ENCODE measurements around the gene FIGN. TPM values are rescaled to one million over a fixed set of nuclear protein-coding genes. Genes with fewer than 3 reads are reported as not detected.

FIGN gene
- total and polyA plus RNA-seq, 2 of the 8 experiments (the other 6 are each of a cell fraction or from before 2014, with no cell fraction given): 5.0 to 22.8 TPM

DNA sequence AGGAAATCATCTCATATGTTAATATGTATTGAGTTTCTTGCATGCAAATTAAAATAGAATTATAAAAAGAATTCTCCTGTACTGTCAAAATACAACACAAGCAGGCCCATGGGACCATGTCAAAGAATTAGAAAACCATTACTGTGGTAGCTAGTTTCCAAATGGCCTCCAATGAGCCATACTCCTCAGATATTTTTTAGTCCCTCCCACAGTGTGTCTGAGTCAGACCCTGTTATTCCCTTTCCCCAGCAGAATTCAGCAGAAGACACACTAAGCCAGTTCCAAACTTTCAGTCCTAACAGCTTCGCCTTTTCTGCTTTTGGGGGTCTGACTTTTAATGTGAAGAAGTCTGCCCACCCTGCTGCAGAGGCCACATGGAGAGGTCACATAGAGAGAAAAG is 86.7 kb downstream of the FIGN start:
- Histone ChIP-seq H3K4ac (replicated peaks; ENCODE audit: insufficient read length, low read depth, low read length) (no peak overlapping the region), H3K36me3 (ENCODE audit: control insufficient read depth in 2 of 4, insufficient read depth in 4 of 4, low read length in 3 of 4) (no peaks in the 10 kb centered on the region), H2BK12ac (ENCODE audit: low read depth, low read length) (no peak overlapping the region), H3K9me3 (ENCODE audit: insufficient read depth in 2 of 2, low read depth in 1 of 2, low read length in 1 of 2) (no peaks in the 10 kb centered on the region), H3K79me2 (ENCODE audit: control insufficient read depth in 1 of 2, insufficient read depth in 2 of 2, low read length in 2 of 2) (peaks cover 0 to 17% of the 10 kb centered on the region in 2 experiments; a peak in 2 of 4 replicates), H3K14ac (ENCODE audit: insufficient read length) (no peak overlapping the region), H2BK120ac (replicated peaks; ENCODE audit: low read depth, low read length) (no peak overlapping the region), H2AK5ac (ENCODE audit: low read depth, low read length) (peak overlapping the region; percentile 65; the same call in 1 of the 2 replicates), H2BK15ac (ENCODE audit: low read length) (no peak overlapping the region), H4K20me1 (replicated peaks in 1 of 2; ENCODE audit: control insufficient read depth in 1 of 2, insufficient read depth in 2 of 2, low read length in 2 of 2) (no peaks in the 10 kb centered on the region), H3K18ac (ENCODE audit: extremely low read depth, low read length) (no peak overlapping the region), H4K91ac (replicated peaks; ENCODE audit: insufficient read length, low read length) (no peak overlapping the region), H2BK5ac (ENCODE audit: low read depth, low read length) (no peak overlapping the region), H2AFZ (ENCODE audit: low read length) (no peak overlapping the region), H3K9ac (replicated peaks in 1 of 4; ENCODE audit: extremely low read depth in 1 of 4, low read depth in 3 of 4, low read length in 3 of 4) (no peak overlapping the region), H3K4me2 (ENCODE audit: insufficient read depth in 1 of 2, low read depth in 2 of 2, low read length in 2 of 2) (no peak overlapping the region), H3K23ac (ENCODE audit: insufficient read length) (no peak overlapping the region), H3K27ac (ENCODE audit: low read depth, low read length) (no peak overlapping the region), H3K23me2 (ENCODE audit: low read depth, low read length) (no peaks in the 10 kb centered on the region), H3K4me3 (ENCODE audit: extremely low read depth in 1 of 4, insufficient read depth in 2 of 4, low read depth in 3 of 4, low read length in 4 of 4) (no peak overlapping the region), H3K56ac (replicated peaks; ENCODE audit: insufficient read length, low read depth, low read length) (no peak overlapping the region), H3K79me1 (ENCODE audit: low read depth, low read length) (no peaks in the 10 kb centered on the region), H3K27me3 (replicated peaks in 1 of 4; ENCODE audit: control insufficient read depth in 3 of 4, extremely low read depth in 1 of 4, insufficient read depth in 3 of 4, low read length in 3 of 4) (no peaks in the 10 kb centered on the region), H4K5ac (ENCODE audit: insufficient read length, low read depth, low read length) (no peak overlapping the region), H3K4me1 (replicated peaks in 1 of 4; ENCODE audit: control insufficient read depth in 3 of 4, insufficient read depth in 4 of 4, low read length in 3 of 4) (peaks cover 0 to 7% (median 2%) of the 10 kb centered on the region in 4 experiments; a peak in 2 of 7 replicates), H2BK20ac (ENCODE audit: low read length) (no peak overlapping the region), H4K8ac (ENCODE audit: extremely low read depth, insufficient read depth, low read length) (no peak overlapping the region; the same call in 1 of the 2 replicates)
- ChIA-PET POLR2A (ENCODE audit: partially characterized antibody) (interaction anchor here (1.1 kb wide), 1 partner anchor 414 kb away, joined by 3 read pairs; no protein-coding TSS in a partner anchor), CTCF (ENCODE audit: partially characterized antibody) (no interaction called here)
- TF ChIP-seq HDAC6 (IDR thresholded peaks at IDR 0.05; ENCODE audit: low read depth, low read length): no peak
- FAIRE-seq (no peak), DNase-seq (ENCODE audit: low read depth in 1 of 2, low spot score in 2 of 2) (no peak)
- WGBS, 2 experiments (ENCODE audit: extremely low coverage in 1 of 2, insufficient coverage in 1 of 2, insufficient read length in 1 of 2, insufficient replicate concordance in 2 of 2, low coverage in 1 of 2, low lambda C conversion rate in 2 of 2, missing lambda C conversion rate in 1 of 2): 80% methylated on average over 1 of the region's 1 CpG; no CpG with 5 or more reads in 1 of the 2 experiments

All from H1 (cell line).